Testis (tissue), 2 donors: ENCODE results near the gene DLG2.

Source experiments
- CTCF ChIP-seq, 3 experiments: fragments of 450-650 bp in 2 of 3; fragments of 200-600 bp in 1 of 3; sonication (generic) in 1 of 3; IDR thresholded peaks; one replicate each; pipeline ENCODE4 v1.5.1; 2016 to 2019; ENCODE audit warnings: antibody characterized with exemption in 3 of 3, mild to moderate bottlenecking in 2 of 3, moderate library complexity in 1 of 3
- POLR2A ChIP-seq: fragments of 450-650 bp; IDR thresholded peaks from one replicate; pipeline ENCODE4 v1.6.1; 2017; ENCODE audit warnings: antibody characterized with exemption, mild to moderate bottlenecking, moderate library complexity

DNA sequence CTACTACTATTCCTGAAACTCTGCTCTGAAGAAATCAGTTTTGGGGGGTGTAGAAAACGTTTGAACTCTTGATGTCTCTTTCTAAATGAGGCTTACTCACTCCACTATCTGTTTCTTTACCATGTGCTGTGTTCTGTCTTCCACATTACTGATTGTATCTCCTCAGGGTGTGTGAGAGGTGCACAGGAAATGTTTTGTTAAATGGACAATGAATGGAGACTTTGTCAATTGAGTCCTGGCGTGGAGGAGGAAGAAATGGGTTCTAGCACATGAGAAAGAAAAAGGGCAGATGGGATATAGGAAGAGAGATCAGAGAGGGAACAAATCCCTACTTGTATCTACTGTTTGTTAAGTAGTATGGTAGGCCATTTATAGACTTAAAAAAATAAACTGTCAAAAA, 1763.9 kb downstream of the DLG2 start:
- TF ChIP-seq CTCF (IDR thresholded peaks at IDR 0.05) = no peak
- no peak for TF ChIP-seq POLR2A
